ENCODE measurements around the gene GAGE12J. TPM values are rescaled to one million over a fixed set of nuclear protein-coding genes. Genes with fewer than 3 reads are reported as not detected.
"Not testable (repeated sequence)": the region's sequence is repeated elsewhere in the genome, so short reads cannot be mapped to it uniquely, and the experiment has no call there.

Gene GAGE12J
- total and polyA plus RNA-seq, 12 donors, result not detected

DNA sequence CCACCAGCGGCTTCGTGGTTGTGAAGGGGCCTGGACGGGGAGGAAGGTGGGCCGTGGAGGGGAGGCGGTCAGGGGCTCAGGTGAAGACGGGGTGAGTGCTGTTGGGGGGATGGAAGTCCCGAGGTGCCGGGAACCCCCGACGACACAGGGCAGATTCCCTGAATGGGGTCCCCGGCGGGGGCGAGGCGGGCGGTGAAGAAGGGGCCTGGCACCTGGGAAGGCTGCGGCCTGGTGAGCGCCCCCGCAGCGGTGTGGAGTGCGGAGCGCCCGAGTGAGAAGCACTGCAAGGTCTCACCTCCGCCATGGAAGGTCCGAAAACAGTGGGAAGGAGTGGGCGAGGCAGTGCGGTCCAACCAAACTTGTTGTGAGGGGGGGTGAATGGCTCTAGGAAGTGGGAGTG lies 10.0 kb downstream of the GAGE12J start:
- DNase-seq; H3K27ac ChIP-seq; H3K9me3 ChIP-seq; H3K4me1 ChIP-seq; H3K4me3 ChIP-seq; intact Hi-C loops (cut with DNase I); ATAC-seq; H3K36me3 ChIP-seq; H3K27me3 ChIP-seq: not testable (repeated sequence)
- no CpG with 5 or more reads among the region's 26 CpGs for WGBS, 2 donors

DNA sequence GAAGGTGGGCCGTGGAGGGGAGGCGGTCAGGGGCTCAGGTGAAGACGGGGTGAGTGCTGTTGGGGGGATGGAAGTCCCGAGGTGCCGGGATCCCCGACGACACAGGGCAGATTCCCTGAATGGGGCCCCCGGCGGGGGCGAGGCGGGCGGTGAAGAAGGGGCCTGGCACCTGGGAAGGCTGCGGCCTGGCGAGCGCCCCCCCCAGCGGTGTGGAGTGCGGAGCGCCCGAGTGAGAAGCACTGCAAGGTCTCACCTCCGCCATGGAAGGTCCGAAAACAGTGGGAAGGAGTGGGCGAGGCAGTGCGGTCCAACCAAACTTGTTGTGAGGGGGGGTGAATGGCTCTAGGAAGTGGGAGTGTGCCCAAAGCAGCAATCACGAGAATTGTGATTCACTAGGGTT lies 19.6 kb downstream of the GAGE12J start:
- intact Hi-C loops (cut with DNase I); H3K9me3 ChIP-seq; H3K36me3 ChIP-seq; H3K4me1 ChIP-seq; H3K4me3 ChIP-seq; H3K27me3 ChIP-seq; ATAC-seq; H3K27ac ChIP-seq; DNase-seq: not testable (repeated sequence)
- WGBS, 2 donors, result 94% methylated on average over 13 of the region's 24 CpGs; no CpG with 5 or more reads in 1 of the 2 donors

DNA sequence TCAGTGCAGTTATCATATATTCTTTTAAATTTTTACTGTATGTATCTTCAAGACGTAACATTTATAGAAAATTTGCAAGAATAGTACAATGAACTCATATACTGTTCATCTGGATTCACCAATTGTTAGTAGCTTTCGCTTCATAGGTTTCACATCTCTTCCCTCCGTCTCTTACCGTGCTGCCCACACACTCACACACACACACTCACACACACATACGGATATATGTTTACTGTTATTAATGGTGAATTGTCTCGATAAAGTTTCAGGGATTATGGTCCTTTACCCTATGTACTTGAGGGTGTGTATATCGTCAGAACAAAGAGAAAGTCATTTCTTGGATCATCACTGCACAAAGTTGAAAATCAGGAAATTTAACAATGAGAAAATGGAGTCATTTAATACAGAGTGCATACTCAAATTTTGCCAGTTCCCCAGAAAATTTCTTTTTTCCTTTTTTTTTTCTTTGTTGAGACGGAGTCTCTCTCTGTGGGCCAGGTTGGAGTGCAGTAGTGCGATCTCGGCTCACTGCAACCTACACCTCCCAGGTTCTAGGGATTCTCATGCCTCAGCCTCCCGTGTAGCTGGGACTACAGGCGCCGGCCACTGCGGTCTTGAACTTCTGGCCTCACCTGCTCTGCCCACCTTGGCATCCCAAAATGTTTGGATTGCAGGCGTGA lies 22.8 kb downstream of the GAGE12J start:
- DNase-seq; H3K27ac ChIP-seq; H3K27me3 ChIP-seq; intact Hi-C loops (cut with DNase I); H3K4me1 ChIP-seq; ATAC-seq; H3K36me3 ChIP-seq; H3K9me3 ChIP-seq; H3K4me3 ChIP-seq: not testable (repeated sequence)
- 77% methylated on average over 11 of the region's 15 CpGs for WGBS, 2 donors

DNA sequence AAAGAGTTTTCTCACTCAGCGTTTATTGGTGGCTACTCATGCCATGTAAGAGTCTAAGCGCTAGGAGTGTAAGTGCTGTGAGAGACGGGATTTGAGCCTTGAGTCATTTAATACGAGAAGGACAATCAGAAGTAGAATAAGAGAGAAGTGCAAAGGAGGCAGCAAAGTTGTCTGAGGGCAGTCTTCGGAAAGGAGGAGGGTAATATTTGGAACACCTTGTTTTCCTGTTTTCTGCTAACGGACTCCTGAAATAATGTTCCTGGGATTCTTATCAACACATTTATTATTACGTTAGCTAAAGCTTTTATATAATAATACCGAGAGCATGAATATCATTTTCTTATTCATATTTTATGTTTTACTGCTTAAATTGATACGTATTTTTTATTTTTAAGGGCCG lies 23.6 kb downstream of the GAGE12J start:
- H3K27ac ChIP-seq; H3K4me3 ChIP-seq; DNase-seq; H3K36me3 ChIP-seq; H3K27me3 ChIP-seq; H3K9me3 ChIP-seq; H3K4me1 ChIP-seq; ATAC-seq; intact Hi-C loops (cut with DNase I): not testable (repeated sequence)
- WGBS, 2 donors, result 81 to 90% methylated on average over 5 of the region's 10 CpGs

DNA sequence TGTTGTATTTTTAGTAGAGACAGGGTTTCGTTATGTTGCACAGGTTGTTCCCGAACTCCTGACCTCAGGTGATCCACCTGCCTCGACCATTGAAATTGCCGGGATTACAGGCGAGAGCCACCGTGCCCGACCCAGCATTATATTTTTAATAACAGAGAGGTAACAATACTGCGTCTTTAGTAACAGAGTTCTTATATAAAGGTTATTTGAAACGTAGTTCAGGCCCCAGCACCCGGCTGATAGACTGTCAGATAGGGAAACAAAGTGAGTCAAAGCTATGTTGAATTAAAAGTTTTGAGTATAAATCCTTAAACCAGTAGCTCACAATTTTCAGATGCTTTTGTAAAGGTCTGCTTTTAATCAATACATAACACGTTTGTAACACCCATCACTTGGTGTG lies 24.3 kb downstream of the GAGE12J start:
- intact Hi-C loops (cut with DNase I); H3K27me3 ChIP-seq; H3K4me3 ChIP-seq; DNase-seq; H3K4me1 ChIP-seq; H3K27ac ChIP-seq; H3K36me3 ChIP-seq; ATAC-seq; H3K9me3 ChIP-seq: not testable (repeated sequence)
- WGBS, 2 donors, result 88 to 90% methylated on average over 6 to 7 of the region's 11 CpGs

Other genes with a start within 250 kb of the GAGE12J start
- 10 to 100 TPM in 1 of 10 donors, 1 to 10 TPM in 9; 5.4 to 16.9 (median 8.1) TPM for gene PRAF2, start 248.0 kb upstream of the GAGE12J start, total RNA-seq
- 10 to 100 TPM; 24.4 to 26.5 TPM for gene PRAF2, start 248.0 kb upstream of the GAGE12J start, polyA plus RNA-seq
- 10 to 100 TPM; 45.7 to 84.7 (median 60.6) TPM for gene WDR45, start 242.2 kb upstream of the GAGE12J start, total RNA-seq
- gene WDR45, start 242.2 kb upstream of the GAGE12J start, polyA plus RNA-seq, result 100 to 1,000 TPM in 1 of 2 donors, 10 to 100 TPM in 1; 87.7 to 107 TPM
- 10 to 100 TPM; 16.5 to 23.2 (median 20.0) TPM for gene GPKOW, start 198.3 kb upstream of the GAGE12J start, total RNA-seq
- gene GPKOW, start 198.3 kb upstream of the GAGE12J start, polyA plus RNA-seq, result 10 to 100 TPM in 1 of 2 donors, 1 to 10 TPM in 1; 6.4 to 28.8 TPM
- gene MAGIX, start 159.3 kb upstream of the GAGE12J start, total RNA-seq, result 1 to 10 TPM; 2.7 to 9.8 (median 4.0) TPM
- 10 to 100 TPM in 1 of 2 donors, 1 to 10 TPM in 1; 5.4 to 13.5 TPM for gene MAGIX, start 159.3 kb upstream of the GAGE12J start, polyA plus RNA-seq
- 100 to 1,000 TPM in 1 of 10 donors, 10 to 100 TPM in 9; 20.3 to 157 (median 41.2) TPM for gene PLP2, start 150.1 kb upstream of the GAGE12J start, total RNA-seq
- 100 to 1,000 TPM in 1 of 2 donors, 10 to 100 TPM in 1; 64.6 to 352 TPM for gene PLP2, start 150.1 kb upstream of the GAGE12J start, polyA plus RNA-seq
- gene PRICKLE3, start 135.7 kb upstream of the GAGE12J start, total RNA-seq, result 10 to 100 TPM in 3 of 10 donors, 1 to 10 TPM in 7; 6.6 to 14.8 (median 9.4) TPM
- 10 to 100 TPM in 1 of 2 donors, 1 to 10 TPM in 1; 8.8 to 10.8 TPM for gene PRICKLE3, start 135.7 kb upstream of the GAGE12J start, polyA plus RNA-seq
- gene SYP, start 121.8 kb upstream of the GAGE12J start, total RNA-seq, result 1 to 10 TPM in 5 of 10 donors, under 1 TPM in 5; 0.59 to 2.0 (median 1.0) TPM
- 1 to 10 TPM; 1.9 to 2.9 TPM for gene SYP, start 121.8 kb upstream of the GAGE12J start, polyA plus RNA-seq
- gene CACNA1F, start 88.7 kb upstream of the GAGE12J start, total RNA-seq, result under 1 TPM in 6 of 10 donors, not detected in 4; 0.05 to 0.42 (median 0.15) TPM
- under 1 TPM; 0.03 to 0.07 TPM for gene CACNA1F, start 88.7 kb upstream of the GAGE12J start, polyA plus RNA-seq
- 10 to 100 TPM in 9 of 10 donors, 1 to 10 TPM in 1; 9.5 to 12.6 (median 11.0) TPM for gene CCDC22, start 86.6 kb upstream of the GAGE12J start, total RNA-seq
- gene CCDC22, start 86.6 kb upstream of the GAGE12J start, polyA plus RNA-seq, result 10 to 100 TPM in 1 of 2 donors, 1 to 10 TPM in 1; 6.4 to 14.4 TPM
- 1 to 10 TPM in 1 of 10 donors, not detected in 9; 1.2 TPM for gene FOXP3, start 57.3 kb upstream of the GAGE12J start, total RNA-seq
- under 1 TPM in 1 of 2 donors, not detected in 1; 0.04 TPM for gene FOXP3, start 57.3 kb upstream of the GAGE12J start, polyA plus RNA-seq
- 10 to 100 TPM; 16.1 to 26.0 (median 19.8) TPM for gene PPP1R3F, start 52.2 kb upstream of the GAGE12J start, total RNA-seq
- 10 to 100 TPM; 10.8 to 23.1 TPM for gene PPP1R3F, start 52.2 kb upstream of the GAGE12J start, polyA plus RNA-seq
- not detected for gene GAGE10, start 18.4 kb upstream of the GAGE12J start, total RNA-seq
- gene GAGE10, start 18.4 kb upstream of the GAGE12J start, polyA plus RNA-seq, result not detected
- not detected for gene GAGE13, start 9.5 kb downstream of the GAGE12J start, total RNA-seq
- not detected for gene GAGE13, start 9.5 kb downstream of the GAGE12J start, polyA plus RNA-seq
- gene GAGE12C, start 210.1 kb downstream of the GAGE12J start, total RNA-seq, result not detected
- gene GAGE12C, start 210.1 kb downstream of the GAGE12J start, polyA plus RNA-seq, result not detected
- not detected for gene GAGE12D, start 219.7 kb downstream of the GAGE12J start, total RNA-seq
- not detected for gene GAGE12D, start 219.7 kb downstream of the GAGE12J start, polyA plus RNA-seq
- not detected for gene GAGE12E, start 229.3 kb downstream of the GAGE12J start, total RNA-seq
- not detected for gene GAGE12E, start 229.3 kb downstream of the GAGE12J start, polyA plus RNA-seq
- not detected for gene GAGE12F, start 238.8 kb downstream of the GAGE12J start, total RNA-seq
- not detected for gene GAGE12F, start 238.8 kb downstream of the GAGE12J start, polyA plus RNA-seq
- not detected for gene GAGE12G, start 248.4 kb downstream of the GAGE12J start, total RNA-seq
- not detected for gene GAGE12G, start 248.4 kb downstream of the GAGE12J start, polyA plus RNA-seq

All from heart right ventricle (tissue), 16 donors.